ENCODE results near the gene PCBP1.

DNA sequence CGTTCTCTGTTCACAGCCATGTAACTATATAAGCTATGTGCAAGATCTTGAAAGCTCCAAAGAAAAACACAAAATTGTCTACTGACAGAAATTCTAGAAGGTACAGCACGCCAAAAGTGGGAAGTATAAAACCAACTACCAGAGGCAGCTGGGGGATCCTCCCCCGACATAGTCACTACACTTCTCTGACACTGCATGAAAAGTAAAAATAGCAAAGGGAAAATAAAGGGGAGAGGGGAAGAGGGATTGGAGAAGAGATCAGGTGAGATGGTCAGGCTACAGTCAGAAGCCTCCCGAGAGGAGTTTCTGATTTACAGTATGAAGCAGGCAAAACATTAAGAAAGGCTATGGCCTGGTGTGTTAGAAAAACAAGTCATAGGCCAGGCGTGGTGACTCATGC is 39.8 kb upstream of the PCBP1 start:
- TF ChIP-seq, protein P1, sequence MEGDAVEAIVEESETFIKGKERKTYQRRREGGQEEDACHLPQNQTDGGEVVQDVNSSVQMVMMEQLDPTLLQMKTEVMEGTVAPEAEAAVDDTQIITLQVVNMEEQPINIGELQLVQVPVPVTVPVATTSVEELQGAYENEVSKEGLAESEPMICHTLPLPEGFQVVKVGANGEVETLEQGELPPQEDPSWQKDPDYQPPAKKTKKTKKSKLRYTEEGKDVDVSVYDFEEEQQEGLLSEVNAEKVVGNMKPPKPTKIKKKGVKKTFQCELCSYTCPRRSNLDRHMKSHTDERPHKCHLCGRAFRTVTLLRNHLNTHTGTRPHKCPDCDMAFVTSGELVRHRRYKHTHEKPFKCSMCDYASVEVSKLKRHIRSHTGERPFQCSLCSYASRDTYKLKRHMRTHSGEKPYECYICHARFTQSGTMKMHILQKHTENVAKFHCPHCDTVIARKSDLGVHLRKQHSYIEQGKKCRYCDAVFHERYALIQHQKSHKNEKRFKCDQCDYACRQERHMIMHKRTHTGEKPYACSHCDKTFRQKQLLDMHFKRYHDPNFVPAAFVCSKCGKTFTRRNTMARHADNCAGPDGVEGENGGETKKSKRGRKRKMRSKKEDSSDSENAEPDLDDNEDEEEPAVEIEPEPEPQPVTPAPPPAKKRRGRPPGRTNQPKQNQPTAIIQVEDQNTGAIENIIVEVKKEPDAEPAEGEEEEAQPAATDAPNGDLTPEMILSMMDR (IDR thresholded peaks at IDR 0.05), result no peak
- TF ChIP-seq POLR2A (IDR thresholded peaks at IDR 0.05), result no peak

Measured in body of pancreas (tissue), 4 donors.